ENCODE results near the gene SUGCT.
"Not testable (repeated sequence)": the region's sequence is repeated elsewhere in the genome, so short reads cannot be mapped to it uniquely, and the experiment has no call there.

The SUGCT gene

DNA sequence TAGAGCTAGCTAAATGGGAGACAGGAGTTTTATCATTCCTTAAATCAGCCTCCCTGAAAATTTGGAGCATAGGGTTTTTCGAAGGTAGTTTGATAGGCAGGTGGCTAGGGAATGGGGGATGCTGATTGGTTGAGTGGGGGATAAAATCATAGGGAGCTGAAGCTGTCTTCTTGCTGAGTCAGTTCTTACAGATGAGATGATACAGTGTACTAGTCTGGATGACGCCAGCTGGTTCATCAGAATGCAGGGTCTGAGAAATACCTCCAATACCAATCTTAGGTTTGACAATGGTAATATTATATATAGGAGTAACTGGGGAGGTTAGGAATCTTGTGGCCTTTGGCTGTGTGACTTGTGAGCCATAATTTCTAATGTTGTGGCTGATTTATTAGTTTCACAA lies 271.2 kb downstream of the SUGCT start:
- no peak for DNase-seq (ENCODE audit: low read depth)

DNA sequence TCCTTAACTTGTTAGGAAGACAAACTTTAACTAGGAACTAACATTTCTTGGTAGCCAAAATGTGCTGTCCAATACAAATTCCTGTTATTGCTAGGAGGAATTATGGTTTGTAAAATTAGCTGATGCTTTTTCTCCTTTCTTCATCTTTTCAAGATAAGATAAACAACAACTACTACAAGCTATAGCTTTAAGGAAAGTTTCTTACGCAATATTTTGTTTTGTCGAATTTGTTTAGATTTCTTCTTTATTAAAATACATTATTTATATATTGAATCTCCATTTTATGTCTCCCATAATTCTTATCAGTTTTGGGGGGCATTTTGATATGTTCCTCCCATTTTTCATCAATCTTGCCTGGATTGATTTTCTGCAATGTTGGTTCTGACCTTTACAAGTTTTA lies 277.5 kb downstream of the SUGCT start:
- DNase-seq (ENCODE audit: low read depth), result no peak

GRCh38 chr7:40414704-40415103 lies 279.9 kb downstream of the SUGCT start:
- DNase-seq (ENCODE audit: low read depth), result not testable (repeated sequence)

- DNase-seq (ENCODE audit: low read depth), result no peak
Measured at GRCh38 chr7:40418448-40418847, 283.6 kb downstream of the SUGCT start.

- DNase-seq (ENCODE audit: low read depth), result no peak
Measured at GRCh38 chr7:40418983-40419382, 284.2 kb downstream of the SUGCT start.

DNA sequence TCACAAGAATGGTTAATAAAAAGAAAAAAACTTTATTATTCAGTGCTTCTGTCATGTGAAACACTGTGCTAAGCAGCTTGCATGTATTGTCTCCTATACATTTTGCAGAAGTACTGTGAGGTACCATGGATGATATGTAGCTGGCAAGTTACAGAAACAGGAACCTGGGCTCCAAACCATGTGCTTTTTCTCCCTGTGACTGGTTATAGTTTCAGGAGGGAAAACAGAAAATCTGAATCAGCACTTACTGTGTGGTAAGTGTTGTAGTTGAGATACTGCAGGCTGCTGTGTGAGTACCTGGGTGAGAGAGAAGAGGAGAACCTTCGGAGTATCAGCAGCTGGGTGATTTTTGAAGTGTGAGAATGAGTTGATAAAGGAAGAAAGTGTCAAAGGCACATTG lies 285.0 kb downstream of the SUGCT start:
- DNase-seq (ENCODE audit: low read depth), result no peak

DNA sequence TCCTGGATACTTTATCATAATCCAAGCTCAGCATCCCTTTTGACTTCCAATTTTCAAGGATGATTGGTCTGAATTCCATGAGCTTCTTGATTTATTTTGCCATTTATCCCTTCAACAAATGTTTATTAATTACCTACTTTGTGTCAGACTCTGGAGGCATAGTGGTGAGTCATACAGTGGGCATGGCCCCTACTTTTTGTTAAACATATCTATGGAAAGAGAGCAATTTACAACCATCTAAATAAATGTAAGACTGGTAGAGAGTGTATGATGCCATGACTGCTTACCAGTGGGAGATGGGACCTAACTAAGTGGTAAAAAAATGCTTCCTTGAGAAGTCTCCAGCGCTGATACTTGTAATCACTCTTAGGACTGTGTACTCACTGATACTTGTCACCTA lies 286.6 kb downstream of the SUGCT start:
- DNase-seq (ENCODE audit: low read depth), result no peak

DNA sequence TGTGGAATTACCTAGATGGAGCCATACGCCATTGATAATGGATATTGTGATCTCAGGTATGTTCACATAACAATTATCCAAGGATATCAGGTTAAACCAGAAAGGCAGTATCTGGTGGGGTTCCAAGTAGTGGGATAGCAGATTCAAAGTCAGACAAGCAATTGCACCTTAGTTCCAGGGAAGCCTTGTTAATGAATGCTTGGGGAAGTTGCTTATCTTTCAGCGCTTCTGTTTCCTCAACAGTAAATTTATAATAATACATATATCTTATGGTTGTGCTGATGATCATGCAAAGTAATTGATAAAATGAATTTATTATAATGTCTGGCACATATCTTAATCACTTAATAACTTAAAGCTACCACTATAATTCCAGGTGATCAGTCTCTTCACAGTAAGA lies 290.9 kb downstream of the SUGCT start:
- no peak for DNase-seq (ENCODE audit: low read depth)

- no peak for DNase-seq (ENCODE audit: low read depth)
Measured at GRCh38 chr7:40428421-40428820, 293.6 kb downstream of the SUGCT start.

DNA sequence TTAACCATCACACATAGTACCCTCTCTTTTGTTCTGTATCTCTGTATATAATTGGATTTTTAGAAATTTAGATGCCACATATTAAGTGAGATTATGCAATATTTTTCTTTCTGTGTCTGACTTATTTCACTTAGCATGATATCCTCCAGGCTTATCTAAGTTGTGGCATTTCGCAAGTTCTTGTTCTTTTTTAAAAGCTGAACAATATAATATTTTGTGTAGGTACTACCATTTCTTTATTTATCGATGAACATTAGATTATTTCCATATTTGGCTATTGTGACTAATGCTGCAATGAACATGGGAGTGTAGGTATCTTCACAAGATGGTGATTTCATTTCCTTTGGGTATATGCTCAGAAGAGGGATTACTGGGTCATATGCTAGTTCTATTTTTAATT lies 295.0 kb downstream of the SUGCT start:
- no peak for DNase-seq (ENCODE audit: low read depth)

- no peak for DNase-seq (ENCODE audit: low read depth)
Measured at GRCh38 chr7:40432046-40432445, 297.2 kb downstream of the SUGCT start.

GRCh38 chr7:40436710-40437109 lies 301.9 kb downstream of the SUGCT start:
- no peak for DNase-seq (ENCODE audit: low read depth)

DNA sequence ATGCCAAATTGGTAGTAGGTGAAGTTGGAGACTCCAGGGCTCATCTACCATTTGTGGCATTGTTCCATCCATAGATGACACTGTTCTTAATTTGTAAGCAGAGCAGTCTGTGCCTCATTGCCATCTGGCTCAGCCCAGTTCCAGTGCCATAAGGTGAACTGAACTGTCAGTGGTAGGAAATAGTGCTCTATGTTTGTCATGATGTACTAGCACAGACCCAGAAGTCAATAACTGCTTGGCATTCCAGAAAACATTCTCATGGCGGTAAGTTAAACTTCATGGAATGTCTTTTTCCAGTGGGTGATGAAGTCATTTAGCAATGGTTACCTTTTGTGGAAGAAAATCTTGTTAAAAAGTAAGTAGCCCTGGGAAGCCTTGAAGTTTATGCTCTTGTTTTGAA lies 302.7 kb downstream of the SUGCT start:
- no peak for DNase-seq (ENCODE audit: low read depth)

- DNase-seq (ENCODE audit: low read depth), result no peak
Measured at GRCh38 chr7:40437936-40438634, 303.3 kb downstream of the SUGCT start.

GRCh38 chr7:40439686-40440085 lies 304.9 kb downstream of the SUGCT start:
- DNase-seq (ENCODE audit: low read depth), result no peak

DNA sequence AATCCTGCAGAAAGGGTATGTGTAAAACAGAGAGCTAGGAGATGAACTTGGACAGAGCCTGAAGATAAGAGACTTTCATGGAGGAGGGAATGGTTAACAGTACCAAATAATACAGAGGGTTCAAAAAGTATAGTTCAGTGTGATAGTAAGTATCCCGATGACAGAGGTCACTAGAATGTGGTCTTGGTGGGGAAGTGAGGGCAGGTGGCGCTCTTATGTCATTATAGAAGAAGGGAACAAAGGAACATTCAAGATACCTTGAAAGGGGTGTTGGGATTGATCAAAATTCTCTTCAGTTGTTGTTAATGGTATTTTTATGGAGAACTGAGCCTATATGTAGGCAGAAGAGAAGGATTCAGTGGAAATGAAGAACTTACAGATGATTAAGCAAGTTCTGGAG lies 312.5 kb downstream of the SUGCT start:
- no peak for DNase-seq (ENCODE audit: low read depth)

DNA sequence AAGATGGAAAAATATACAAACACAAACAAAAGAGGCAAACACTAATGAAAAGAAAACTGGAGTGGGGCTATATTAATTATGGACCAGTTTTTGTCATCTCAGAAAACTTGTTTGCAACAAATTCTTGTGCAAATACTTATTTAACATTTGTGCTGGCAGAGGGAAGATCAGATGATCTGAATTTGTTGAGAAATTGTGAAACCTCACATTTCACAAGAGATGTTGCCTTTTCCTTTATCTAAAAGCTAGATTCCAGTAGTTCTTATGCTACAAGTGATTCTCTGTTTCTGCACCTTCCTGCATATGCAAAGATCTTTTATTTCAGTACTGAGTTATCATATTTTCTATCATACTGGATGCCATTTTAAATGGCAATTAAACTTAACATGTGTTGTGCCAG lies 320.7 kb downstream of the SUGCT start:
- DNase-seq (ENCODE audit: low read depth), result no peak

DNA sequence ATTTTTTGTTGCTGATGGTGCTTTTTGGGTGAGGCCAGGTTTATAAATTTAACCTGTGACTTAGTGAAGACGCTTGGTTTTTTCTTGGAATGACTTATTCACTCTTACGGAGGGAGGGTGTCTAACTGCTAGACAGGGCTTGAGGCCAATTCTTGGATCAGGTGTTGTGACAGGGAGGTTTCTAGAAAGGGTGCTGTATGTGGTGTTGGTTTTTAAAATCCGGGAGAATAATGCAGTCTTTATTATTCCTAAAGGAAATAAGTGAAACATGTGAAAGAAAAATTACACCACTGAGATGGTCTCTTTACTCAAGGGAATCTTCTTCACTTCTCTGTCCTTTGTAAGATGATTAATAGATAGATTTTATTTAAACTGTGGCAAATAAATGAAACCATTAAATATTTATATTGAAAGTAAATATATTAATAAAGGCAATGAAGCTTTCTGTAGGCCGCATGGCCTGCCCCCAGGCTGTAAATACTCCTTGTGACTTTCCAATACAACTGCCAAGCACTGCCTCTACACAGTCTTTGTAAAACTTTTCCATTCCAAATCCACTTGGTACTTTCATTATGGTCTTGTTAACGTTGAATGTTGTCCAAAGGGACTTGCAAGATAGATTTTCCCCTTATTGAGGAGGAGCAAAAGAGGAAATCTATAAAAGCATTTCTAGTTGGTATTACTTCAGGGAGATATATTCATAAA lies 323.1 kb downstream of the SUGCT start:
- DNase-seq (ENCODE audit: low read depth), result no peak

- DNase-seq (ENCODE audit: low read depth), result no peak
Measured at GRCh38 chr7:40463446-40463845, 328.6 kb downstream of the SUGCT start.

DNA sequence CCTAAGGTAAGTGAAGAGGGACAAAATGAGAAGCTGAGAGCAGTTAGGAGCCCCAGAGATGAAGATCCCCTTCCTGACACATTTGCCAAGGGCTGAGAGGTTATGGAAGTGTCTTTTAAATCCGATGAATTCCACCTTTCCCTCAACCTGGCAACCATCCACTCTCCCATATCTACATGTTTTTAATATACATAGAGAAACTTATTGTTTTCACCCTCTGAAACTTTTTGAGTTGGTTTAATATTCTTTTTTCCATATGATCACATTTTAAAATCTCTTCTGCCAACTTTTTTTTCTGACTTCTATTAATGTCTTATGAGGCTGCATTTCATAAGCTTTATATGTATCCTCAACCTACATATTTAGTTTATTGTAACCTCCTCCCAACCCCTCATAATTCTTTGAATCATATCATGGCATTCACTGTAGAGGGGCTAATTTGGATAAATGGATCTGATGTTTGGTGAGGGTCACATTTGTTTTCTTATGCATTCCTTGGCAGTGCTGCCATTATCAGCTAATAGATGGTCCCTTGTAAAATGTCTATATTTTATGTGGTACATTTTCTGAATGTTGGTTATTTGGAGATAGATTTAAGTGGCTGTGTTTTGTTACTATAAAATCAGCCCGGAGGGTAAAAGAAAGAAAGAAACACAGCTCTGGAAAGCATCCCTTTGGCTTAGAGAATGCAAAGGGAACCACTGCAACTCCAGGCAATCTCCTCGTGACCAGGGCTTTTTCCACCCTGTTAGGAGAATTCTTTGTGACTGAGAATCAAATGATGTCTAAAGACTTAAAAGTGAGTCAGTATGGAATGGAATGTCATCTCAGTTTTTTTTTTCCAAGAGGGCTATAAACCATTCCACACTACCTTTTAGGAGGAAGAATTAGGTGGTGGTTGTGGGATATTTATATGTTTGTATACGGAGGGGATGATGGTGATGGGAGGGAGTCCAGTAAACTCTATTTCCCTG lies 334.4 kb downstream of the SUGCT start:
- no peak for DNase-seq (ENCODE audit: low read depth)

GRCh38 chr7:40470091-40470592 lies 335.3 kb downstream of the SUGCT start:
- no peak for DNase-seq (ENCODE audit: low read depth)

- DNase-seq (ENCODE audit: low read depth), result no peak
Measured at GRCh38 chr7:40470817-40471216, 336.0 kb downstream of the SUGCT start.

GRCh38 chr7:40471891-40472290 lies 337.1 kb downstream of the SUGCT start:
- DNase-seq (ENCODE audit: low read depth), result no peak
